K562 (cell line): ENCODE data around the gene SCAMP5. TPM values are rescaled to one million over a fixed set of nuclear protein-coding genes. Genes with fewer than 3 reads are reported as not detected.

Source experiments
- CREM ChIP-seq: IDR thresholded peaks from 2 replicates; pipeline ENCODE4 v1.6.1; 2014; ENCODE audit warnings: antibody characterized with exemption, low read depth
- GATAD2B ChIP-seq: fragments of 450-650 bp; IDR thresholded peaks from 2 replicates; pipeline ENCODE4 v1.6.1; 2017; ENCODE audit warnings: mild to moderate bottlenecking, borderline replicate concordance
- HDGF ChIP-seq: fragments of 450-650 bp; IDR thresholded peaks from 2 replicates; pipeline ENCODE4 v1.6.1; 2016
- HES1 ChIP-seq: fragments of 450-650 bp; IDR thresholded peaks from 2 replicates; pipeline ENCODE4 v1.6.1; 2016; ENCODE audit warnings: low read depth, mild to moderate bottlenecking, moderate library complexity
- LARP7 ChIP-seq: fragments of 450-650 bp; IDR thresholded peaks from 2 replicates; pipeline ENCODE4 v1.6.1; 2016
- PTRF ChIP-seq: fragments of 450-650 bp; IDR thresholded peaks from 2 replicates; pipeline ENCODE4 v1.6.1; 2016; ENCODE audit warnings: mild to moderate bottlenecking, missing genetic modification characterization, missing compliant biosample characterization
- SP2 ChIP-seq: IDR thresholded peaks from 2 replicates; pipeline ENCODE4 v1.6.1; 2011; ENCODE audit warnings: mild to moderate bottlenecking, low read depth, low read length, moderate library complexity; ENCODE audit not compliant: poor library complexity, severe bottlenecking; ENCODE audit errors: extremely low read depth
- XRCC4 ChIP-seq: IDR thresholded peaks from one replicate; pipeline ENCODE4 v1.6.1; 2011; ENCODE audit not compliant: insufficient read depth, insufficient read length; ENCODE audit errors: extremely low read depth
- ZBTB9 ChIP-seq: fragments of 450-650 bp; formaldehyde crosslinking; IDR thresholded peaks from 2 replicates; pipeline ENCODE4 v1.4.0; 2020; ENCODE audit warnings: mild to moderate bottlenecking, moderate library complexity
- ZNF197 ChIP-seq: fragments of 200-800 bp; sonication (Bioruptor generic); IDR thresholded peaks from 2 replicates; pipeline ENCODE4 v1.6.1; 2016; ENCODE audit warnings: low read depth, missing genetic modification characterization, missing compliant biosample characterization
- ZNF695 ChIP-seq: fragments of 450-650 bp; formaldehyde crosslinking; IDR thresholded peaks from 2 replicates; pipeline ENCODE4 v1.4.0; 2020; ENCODE audit warnings: mild to moderate bottlenecking, moderate library complexity
- ZNF766 ChIP-seq: fragments of 200-800 bp; sonication (Bioruptor generic); conservative IDR thresholded peaks from 2 replicates; pipeline ENCODE4 v1.6.1; 2016; ENCODE audit warnings: missing genetic modification characterization, missing compliant biosample characterization
- polyA plus RNA-seq, 8 experiments: library from polyadenylated mRNA; depleted of rRNA in 4 of 8; stranded (reverse) in 5 of 8; unstranded in 3 of 8; fragments of >200 nt; fragmentation: Nextera tagmentation in 2 of 8; fragmentation: Illumina TruSeq in 1 of 8; extraction: Ambion mirVana in 2 of 8; extraction: Trizol in 1 of 8; gene quantifications; 2 replicates each; pipeline versions ENCODE4 v1.2.1 to v1.2.3, GENCODE V29; 2011 to 2014; ENCODE audit warnings: inconsistent platforms in 1 of 8, missing spikeins in 1 of 8
- total RNA-seq, 7 experiments: library from RNA; depleted of rRNA in 6 of 7; stranded (reverse); fragments of >200 nt in 6 of 7; fragmentation: Illumina TruSeq in 2 of 7; extraction: Trizol in 2 of 7; gene quantifications; 2 replicates each; pipeline versions ENCODE4 v1.2.1 to v1.2.3, GENCODE V29; 2011 to 2021; ENCODE audit warnings: low replicate concordance in 1 of 7
- TF ChIP-seq, protein P1 (sequence below): fragments of 200-600 bp; sonication (generic); IDR thresholded peaks from one replicate; pipeline ENCODE4 v1.6.1; 2012; ENCODE audit warnings: mild to moderate bottlenecking, low read depth, low read length, inconsistent platforms
- TF ChIP-seq, protein P2 (sequence below): IDR thresholded peaks from 2 replicates; pipeline ENCODE4 v1.6.1; 2011; ENCODE audit not compliant: insufficient read length; ENCODE audit errors: extremely low read depth

Gene SCAMP5
- total and polyA plus RNA-seq, 9 of the 15 experiments (the other 6 are each of a cell fraction or from before 2014, with no cell fraction given), result 0.09 to 0.29 (median 0.19) TPM; not detected in 5

DNA sequence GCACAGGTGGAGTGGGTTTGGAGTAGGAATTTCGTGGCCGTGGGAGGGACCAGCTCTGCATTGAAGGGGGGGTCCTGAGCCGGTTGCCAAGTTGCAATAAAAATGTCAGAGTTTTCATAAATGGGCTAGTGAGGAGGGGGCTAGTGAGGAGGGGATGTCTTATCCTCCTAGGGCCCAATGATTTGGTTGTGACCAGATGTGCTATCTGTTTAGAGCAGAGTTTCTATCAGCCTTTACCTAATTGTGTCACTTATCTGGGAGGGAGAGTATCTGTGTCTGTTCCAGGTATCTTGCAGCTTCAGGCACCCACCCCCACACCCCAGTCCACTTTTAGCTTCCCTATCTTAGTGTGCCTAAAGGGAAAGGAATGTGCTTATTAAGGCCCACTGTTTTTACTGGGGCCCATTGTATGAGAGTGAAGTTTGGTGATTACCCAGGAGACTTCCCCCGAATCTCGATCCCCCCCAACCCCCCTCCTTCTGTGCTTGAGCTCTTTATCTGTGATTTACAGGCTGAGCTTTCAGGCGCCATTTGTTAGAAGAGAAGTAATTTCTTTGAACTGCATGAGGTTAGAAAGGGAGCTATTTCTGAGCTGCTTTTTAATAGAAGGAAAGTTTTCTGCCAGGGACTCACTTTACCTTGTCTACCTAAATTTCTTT, 70.6 kb downstream of the SCAMP5 start (continued):
- peak; percentile 93 for TF ChIP-seq ZBTB9 (CRISPR knock-in tag)
- peak; percentile 65 for TF ChIP-seq GATAD2B
- TF ChIP-seq ZNF695 (CRISPR knock-in tag), result peak; percentile 77; the same call in 1 of the 2 replicates
- TF ChIP-seq LARP7, result 0 out of 2 replicates have a peak, but pooled peaks have one; percentile 51
- TF ChIP-seq XRCC4, result no peak
- TF ChIP-seq, protein P1, sequence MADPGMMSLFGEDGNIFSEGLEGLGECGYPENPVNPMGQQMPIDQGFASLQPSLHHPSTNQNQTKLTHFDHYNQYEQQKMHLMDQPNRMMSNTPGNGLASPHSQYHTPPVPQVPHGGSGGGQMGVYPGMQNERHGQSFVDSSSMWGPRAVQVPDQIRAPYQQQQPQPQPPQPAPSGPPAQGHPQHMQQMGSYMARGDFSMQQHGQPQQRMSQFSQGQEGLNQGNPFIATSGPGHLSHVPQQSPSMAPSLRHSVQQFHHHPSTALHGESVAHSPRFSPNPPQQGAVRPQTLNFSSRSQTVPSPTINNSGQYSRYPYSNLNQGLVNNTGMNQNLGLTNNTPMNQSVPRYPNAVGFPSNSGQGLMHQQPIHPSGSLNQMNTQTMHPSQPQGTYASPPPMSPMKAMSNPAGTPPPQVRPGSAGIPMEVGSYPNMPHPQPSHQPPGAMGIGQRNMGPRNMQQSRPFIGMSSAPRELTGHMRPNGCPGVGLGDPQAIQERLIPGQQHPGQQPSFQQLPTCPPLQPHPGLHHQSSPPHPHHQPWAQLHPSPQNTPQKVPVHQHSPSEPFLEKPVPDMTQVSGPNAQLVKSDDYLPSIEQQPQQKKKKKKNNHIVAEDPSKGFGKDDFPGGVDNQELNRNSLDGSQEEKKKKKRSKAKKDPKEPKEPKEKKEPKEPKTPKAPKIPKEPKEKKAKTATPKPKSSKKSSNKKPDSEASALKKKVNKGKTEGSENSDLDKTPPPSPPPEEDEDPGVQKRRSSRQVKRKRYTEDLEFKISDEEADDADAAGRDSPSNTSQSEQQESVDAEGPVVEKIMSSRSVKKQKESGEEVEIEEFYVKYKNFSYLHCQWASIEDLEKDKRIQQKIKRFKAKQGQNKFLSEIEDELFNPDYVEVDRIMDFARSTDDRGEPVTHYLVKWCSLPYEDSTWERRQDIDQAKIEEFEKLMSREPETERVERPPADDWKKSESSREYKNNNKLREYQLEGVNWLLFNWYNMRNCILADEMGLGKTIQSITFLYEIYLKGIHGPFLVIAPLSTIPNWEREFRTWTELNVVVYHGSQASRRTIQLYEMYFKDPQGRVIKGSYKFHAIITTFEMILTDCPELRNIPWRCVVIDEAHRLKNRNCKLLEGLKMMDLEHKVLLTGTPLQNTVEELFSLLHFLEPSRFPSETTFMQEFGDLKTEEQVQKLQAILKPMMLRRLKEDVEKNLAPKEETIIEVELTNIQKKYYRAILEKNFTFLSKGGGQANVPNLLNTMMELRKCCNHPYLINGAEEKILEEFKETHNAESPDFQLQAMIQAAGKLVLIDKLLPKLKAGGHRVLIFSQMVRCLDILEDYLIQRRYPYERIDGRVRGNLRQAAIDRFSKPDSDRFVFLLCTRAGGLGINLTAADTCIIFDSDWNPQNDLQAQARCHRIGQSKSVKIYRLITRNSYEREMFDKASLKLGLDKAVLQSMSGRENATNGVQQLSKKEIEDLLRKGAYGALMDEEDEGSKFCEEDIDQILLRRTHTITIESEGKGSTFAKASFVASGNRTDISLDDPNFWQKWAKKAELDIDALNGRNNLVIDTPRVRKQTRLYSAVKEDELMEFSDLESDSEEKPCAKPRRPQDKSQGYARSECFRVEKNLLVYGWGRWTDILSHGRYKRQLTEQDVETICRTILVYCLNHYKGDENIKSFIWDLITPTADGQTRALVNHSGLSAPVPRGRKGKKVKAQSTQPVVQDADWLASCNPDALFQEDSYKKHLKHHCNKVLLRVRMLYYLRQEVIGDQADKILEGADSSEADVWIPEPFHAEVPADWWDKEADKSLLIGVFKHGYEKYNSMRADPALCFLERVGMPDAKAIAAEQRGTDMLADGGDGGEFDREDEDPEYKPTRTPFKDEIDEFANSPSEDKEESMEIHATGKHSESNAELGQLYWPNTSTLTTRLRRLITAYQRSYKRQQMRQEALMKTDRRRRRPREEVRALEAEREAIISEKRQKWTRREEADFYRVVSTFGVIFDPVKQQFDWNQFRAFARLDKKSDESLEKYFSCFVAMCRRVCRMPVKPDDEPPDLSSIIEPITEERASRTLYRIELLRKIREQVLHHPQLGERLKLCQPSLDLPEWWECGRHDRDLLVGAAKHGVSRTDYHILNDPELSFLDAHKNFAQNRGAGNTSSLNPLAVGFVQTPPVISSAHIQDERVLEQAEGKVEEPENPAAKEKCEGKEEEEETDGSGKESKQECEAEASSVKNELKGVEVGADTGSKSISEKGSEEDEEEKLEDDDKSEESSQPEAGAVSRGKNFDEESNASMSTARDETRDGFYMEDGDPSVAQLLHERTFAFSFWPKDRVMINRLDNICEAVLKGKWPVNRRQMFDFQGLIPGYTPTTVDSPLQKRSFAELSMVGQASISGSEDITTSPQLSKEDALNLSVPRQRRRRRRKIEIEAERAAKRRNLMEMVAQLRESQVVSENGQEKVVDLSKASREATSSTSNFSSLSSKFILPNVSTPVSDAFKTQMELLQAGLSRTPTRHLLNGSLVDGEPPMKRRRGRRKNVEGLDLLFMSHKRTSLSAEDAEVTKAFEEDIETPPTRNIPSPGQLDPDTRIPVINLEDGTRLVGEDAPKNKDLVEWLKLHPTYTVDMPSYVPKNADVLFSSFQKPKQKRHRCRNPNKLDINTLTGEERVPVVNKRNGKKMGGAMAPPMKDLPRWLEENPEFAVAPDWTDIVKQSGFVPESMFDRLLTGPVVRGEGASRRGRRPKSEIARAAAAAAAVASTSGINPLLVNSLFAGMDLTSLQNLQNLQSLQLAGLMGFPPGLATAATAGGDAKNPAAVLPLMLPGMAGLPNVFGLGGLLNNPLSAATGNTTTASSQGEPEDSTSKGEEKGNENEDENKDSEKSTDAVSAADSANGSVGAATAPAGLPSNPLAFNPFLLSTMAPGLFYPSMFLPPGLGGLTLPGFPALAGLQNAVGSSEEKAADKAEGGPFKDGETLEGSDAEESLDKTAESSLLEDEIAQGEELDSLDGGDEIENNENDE, result no peak
- peak; percentile 98 for TF ChIP-seq ZNF197 (CRISPR knock-in tag)
- no peak for TF ChIP-seq HDGF
- TF ChIP-seq CREM, result peak; percentile 79
- TF ChIP-seq SP2, result no peak
- TF ChIP-seq PTRF (tag), result no peak
- peak; percentile 99 for TF ChIP-seq HES1
- TF ChIP-seq, protein P2, sequence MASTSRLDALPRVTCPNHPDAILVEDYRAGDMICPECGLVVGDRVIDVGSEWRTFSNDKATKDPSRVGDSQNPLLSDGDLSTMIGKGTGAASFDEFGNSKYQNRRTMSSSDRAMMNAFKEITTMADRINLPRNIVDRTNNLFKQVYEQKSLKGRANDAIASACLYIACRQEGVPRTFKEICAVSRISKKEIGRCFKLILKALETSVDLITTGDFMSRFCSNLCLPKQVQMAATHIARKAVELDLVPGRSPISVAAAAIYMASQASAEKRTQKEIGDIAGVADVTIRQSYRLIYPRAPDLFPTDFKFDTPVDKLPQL, result no peak
- TF ChIP-seq ZNF766 (CRISPR knock-in tag), result peak; percentile 97
